Measurements from ENCODE around the gene SDK2.

Gene SDK2

DNA sequence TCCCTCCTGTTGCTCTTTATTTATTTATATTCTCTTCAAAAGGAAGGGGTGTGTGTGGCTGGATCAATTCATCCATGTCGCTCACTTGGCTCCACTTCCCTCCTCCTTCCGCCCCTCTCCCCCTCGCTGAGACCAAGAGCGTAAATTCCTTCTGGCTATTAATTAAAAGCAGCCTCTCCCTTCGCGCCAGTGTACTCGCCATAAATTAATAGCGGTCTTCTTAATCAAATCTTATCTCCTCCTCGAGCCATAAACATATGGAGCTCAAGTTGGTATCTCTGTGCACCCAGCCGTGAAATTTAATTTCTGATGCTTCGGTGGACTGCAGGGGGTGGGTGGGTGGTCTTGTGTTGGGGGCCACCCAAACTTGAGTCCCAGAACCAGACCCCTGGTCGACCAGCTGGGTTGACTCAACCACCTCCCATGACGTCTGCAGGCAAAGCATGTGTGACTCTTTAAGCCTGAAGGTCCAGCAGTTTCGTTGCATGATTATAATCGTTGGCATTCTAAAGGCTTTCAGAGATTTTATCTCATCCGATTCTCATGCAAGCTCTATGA is 57.9 kb downstream of the SDK2 start:
- FAIRE-seq (no peak), DNase-seq (ENCODE audit: insufficient read length, low spot score) (no peak)
- TF ChIP-seq POLR2A (IDR thresholded peaks at IDR 0.05; ENCODE audit: low read depth, low read length) (no peak), POU2F2 (IDR thresholded peaks at IDR 0.05; ENCODE audit: low read depth, low read length) (no peak), SPI1 (IDR thresholded peaks at IDR 0.05; ENCODE audit: low read depth, low read length) (no peak), PAX5 (IDR thresholded peaks at IDR 0.05; ENCODE audit: insufficient read depth, low read length, severe bottlenecking) (no peak), POLR2AphosphoS5 (IDR thresholded peaks at IDR 0.05; ENCODE audit: low read depth, low read length) (no peak), TAF1 (IDR thresholded peaks at IDR 0.05; ENCODE audit: low read depth, low read length) (no peak)

DNA sequence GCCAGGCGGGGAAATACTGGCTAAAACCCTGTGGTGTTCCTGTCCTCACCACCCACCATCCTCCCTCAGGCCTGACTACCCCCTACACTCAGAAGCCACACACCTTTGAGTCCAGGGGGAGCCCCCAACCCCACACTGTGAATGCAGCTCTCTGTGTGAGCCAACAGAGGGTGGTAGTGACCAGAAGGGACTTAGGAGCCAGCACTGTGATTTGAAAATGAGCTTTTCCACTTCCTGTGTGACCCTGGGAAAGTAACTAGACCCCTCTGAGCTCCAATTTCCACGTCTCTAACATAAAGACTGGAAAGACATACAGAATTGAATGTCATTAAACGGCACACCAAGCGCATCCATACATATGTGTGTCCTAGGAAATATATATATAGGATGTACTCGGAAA is 58.7 kb downstream of the SDK2 start:
- no peak for FAIRE-seq
- TF ChIP-seq POU2F2 (IDR thresholded peaks at IDR 0.05; ENCODE audit: low read depth, low read length) = no peak
- TF ChIP-seq POLR2AphosphoS5 (IDR thresholded peaks at IDR 0.05; ENCODE audit: low read depth, low read length) = no peak
- TF ChIP-seq TAF1 (IDR thresholded peaks at IDR 0.05; ENCODE audit: low read depth, low read length) = no peak
- TF ChIP-seq POLR2A (IDR thresholded peaks at IDR 0.05; ENCODE audit: low read depth, low read length) = no peak
- no peak for TF ChIP-seq PAX5 (IDR thresholded peaks at IDR 0.05; ENCODE audit: insufficient read depth, low read length, severe bottlenecking)
- no peak for TF ChIP-seq SPI1 (IDR thresholded peaks at IDR 0.05; ENCODE audit: low read depth, low read length)
- DNase-seq (ENCODE audit: insufficient read length, low spot score) = no peak

DNA sequence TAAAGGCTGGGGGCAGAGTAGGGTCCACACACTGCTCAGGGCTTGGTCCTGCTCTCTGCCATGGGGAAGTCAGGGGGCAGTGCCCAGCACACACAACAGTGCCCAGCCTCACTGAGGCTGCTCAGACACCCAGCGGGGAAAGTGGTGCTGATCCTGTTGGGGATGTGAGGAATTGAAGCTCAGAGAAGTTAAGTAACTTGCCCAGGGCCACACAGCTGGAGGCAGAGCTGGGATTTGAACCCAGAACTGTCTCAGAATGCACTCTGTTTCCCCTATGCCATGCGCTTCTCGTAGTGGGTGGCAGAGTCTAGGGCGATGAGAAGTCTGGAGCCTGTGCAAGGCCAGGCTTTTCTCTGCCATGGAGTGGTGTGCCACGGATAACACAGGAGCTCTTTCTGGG is 59.3 kb downstream of the SDK2 start:
- no peak for FAIRE-seq
- no peak for DNase-seq (ENCODE audit: insufficient read length, low spot score)
- TF ChIP-seq POLR2AphosphoS5 (IDR thresholded peaks at IDR 0.05; ENCODE audit: low read depth, low read length) (no peak), POU2F2 (IDR thresholded peaks at IDR 0.05; ENCODE audit: low read depth, low read length) (no peak), SPI1 (IDR thresholded peaks at IDR 0.05; ENCODE audit: low read depth, low read length) (no peak), TAF1 (IDR thresholded peaks at IDR 0.05; ENCODE audit: low read depth, low read length) (no peak), POLR2A (IDR thresholded peaks at IDR 0.05; ENCODE audit: low read depth, low read length) (no peak), PAX5 (IDR thresholded peaks at IDR 0.05; ENCODE audit: insufficient read depth, low read length, severe bottlenecking) (no peak)

GRCh38 chr17:73584049-73584448 is 60.2 kb downstream of the SDK2 start:
- TF ChIP-seq POLR2A (IDR thresholded peaks at IDR 0.05; ENCODE audit: low read depth, low read length) = no peak
- no peak for TF ChIP-seq POLR2AphosphoS5 (IDR thresholded peaks at IDR 0.05; ENCODE audit: low read depth, low read length)
- TF ChIP-seq PAX5 (IDR thresholded peaks at IDR 0.05; ENCODE audit: insufficient read depth, low read length, severe bottlenecking) = no peak
- no peak for TF ChIP-seq SPI1 (IDR thresholded peaks at IDR 0.05; ENCODE audit: low read depth, low read length)
- no peak for TF ChIP-seq POU2F2 (IDR thresholded peaks at IDR 0.05; ENCODE audit: low read depth, low read length)
- TF ChIP-seq TAF1 (IDR thresholded peaks at IDR 0.05; ENCODE audit: low read depth, low read length) = no peak

GRCh38 chr17:73582821-73583220 is 61.4 kb downstream of the SDK2 start:
- DNase-seq (ENCODE audit: insufficient read length, low spot score) = no peak
- FAIRE-seq = no peak
- TF ChIP-seq POU2F2 (IDR thresholded peaks at IDR 0.05; ENCODE audit: low read depth, low read length) = no peak
- TF ChIP-seq POLR2A (IDR thresholded peaks at IDR 0.05; ENCODE audit: low read depth, low read length) = no peak
- no peak for TF ChIP-seq SPI1 (IDR thresholded peaks at IDR 0.05; ENCODE audit: low read depth, low read length)

More at GRCh38 chr17:73584049-73584448, 60.2 kb downstream of the SDK2 start:
- DNase-seq (ENCODE audit: insufficient read length, low spot score) (no peak), FAIRE-seq (no peak)

DNA sequence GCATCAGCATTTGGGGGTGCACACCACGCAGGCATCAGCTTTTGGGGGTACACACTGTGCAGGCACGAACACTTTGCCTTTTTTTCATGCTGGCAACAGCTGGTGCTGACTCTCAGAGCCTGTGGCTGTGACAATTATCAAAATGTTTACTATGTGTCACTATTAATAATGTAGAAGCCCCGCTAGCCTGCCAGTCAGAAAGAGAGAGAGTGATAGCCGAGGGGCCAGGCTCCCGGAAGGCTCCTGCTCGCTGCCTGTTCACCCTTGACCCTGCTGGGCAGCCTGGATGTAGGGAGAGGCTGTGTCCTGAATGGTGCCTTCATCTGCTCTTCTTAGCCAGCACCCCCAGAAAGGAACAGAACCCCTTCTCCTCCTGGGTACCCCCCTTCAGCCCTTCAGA is 61.9 kb downstream of the SDK2 start:
- DNase-seq (ENCODE audit: insufficient read length, low spot score) = no peak
- FAIRE-seq = no peak
- TF ChIP-seq POLR2AphosphoS5 (IDR thresholded peaks at IDR 0.05; ENCODE audit: low read depth, low read length) (no peak), POLR2A (IDR thresholded peaks at IDR 0.05; ENCODE audit: low read depth, low read length) (no peak), PAX5 (IDR thresholded peaks at IDR 0.05; ENCODE audit: insufficient read depth, low read length, severe bottlenecking) (no peak), TAF1 (IDR thresholded peaks at IDR 0.05; ENCODE audit: low read depth, low read length) (no peak), SPI1 (IDR thresholded peaks at IDR 0.05; ENCODE audit: low read depth, low read length) (no peak), POU2F2 (IDR thresholded peaks at IDR 0.05; ENCODE audit: low read depth, low read length) (no peak)

GRCh38 chr17:73581379-73581778 is 62.9 kb downstream of the SDK2 start:
- no peak for DNase-seq (ENCODE audit: insufficient read length, low spot score)
- TF ChIP-seq PAX5 (IDR thresholded peaks at IDR 0.05; ENCODE audit: insufficient read depth, low read length, severe bottlenecking) (no peak), POLR2A (IDR thresholded peaks at IDR 0.05; ENCODE audit: low read depth, low read length) (no peak), TAF1 (IDR thresholded peaks at IDR 0.05; ENCODE audit: low read depth, low read length) (no peak), POU2F2 (IDR thresholded peaks at IDR 0.05; ENCODE audit: low read depth, low read length) (no peak), SPI1 (IDR thresholded peaks at IDR 0.05; ENCODE audit: low read depth, low read length) (no peak), POLR2AphosphoS5 (IDR thresholded peaks at IDR 0.05; ENCODE audit: low read depth, low read length) (no peak)

DNA sequence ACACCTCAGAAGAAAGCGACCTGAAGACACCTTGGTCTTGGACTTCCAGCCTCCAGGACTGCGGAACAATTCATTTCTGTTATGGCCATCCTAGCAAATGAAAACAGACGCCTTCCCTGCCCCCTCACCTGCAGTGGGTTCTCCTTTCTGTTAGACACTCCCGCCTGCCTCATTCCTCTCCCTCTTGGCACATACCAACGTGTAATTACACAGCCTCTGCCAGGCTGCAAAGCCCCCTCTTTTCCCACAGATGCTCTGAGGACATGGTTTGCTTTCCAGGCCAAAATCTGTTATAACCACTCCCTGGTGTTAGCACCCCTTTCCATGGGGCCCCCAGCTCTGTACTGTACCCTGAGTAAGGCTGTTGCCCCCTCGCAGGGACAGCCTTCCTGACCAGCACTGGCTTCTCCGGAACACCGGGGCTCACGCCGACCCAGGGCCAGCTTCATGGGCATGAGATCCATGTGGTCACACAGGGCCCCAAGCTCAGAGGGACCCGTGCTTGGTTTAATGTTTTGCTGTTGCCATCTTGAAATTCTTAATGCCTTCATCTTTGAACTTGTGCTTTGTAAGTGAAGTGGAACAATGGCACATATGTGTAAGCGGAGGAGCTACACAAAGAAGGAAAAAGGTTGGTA is 64.1 kb downstream of the SDK2 start:
- no peak for FAIRE-seq
- TF ChIP-seq PAX5 (IDR thresholded peaks at IDR 0.05; ENCODE audit: insufficient read depth, low read length, severe bottlenecking) (no peak), POU2F2 (IDR thresholded peaks at IDR 0.05; ENCODE audit: low read depth, low read length) (no peak), POLR2AphosphoS5 (IDR thresholded peaks at IDR 0.05; ENCODE audit: low read depth, low read length) (no peak), SPI1 (IDR thresholded peaks at IDR 0.05; ENCODE audit: low read depth, low read length) (no peak)
- DNase-seq (ENCODE audit: insufficient read length, low spot score) = no peak

More at GRCh38 chr17:73581379-73581778, 62.9 kb downstream of the SDK2 start:
- no peak for FAIRE-seq

GRCh38 chr17:73576556-73577098 is 67.6 kb downstream of the SDK2 start:
- TF ChIP-seq POLR2A (IDR thresholded peaks at IDR 0.05; ENCODE audit: low read depth, low read length) (no peak), POU2F2 (IDR thresholded peaks at IDR 0.05; ENCODE audit: low read depth, low read length) (no peak), POLR2AphosphoS5 (IDR thresholded peaks at IDR 0.05; ENCODE audit: low read depth, low read length) (no peak), SPI1 (IDR thresholded peaks at IDR 0.05; ENCODE audit: low read depth, low read length) (no peak), TAF1 (IDR thresholded peaks at IDR 0.05; ENCODE audit: low read depth, low read length) (no peak), PAX5 (IDR thresholded peaks at IDR 0.05; ENCODE audit: insufficient read depth, low read length, severe bottlenecking) (no peak)
- no peak for DNase-seq (ENCODE audit: insufficient read length, low spot score)
- no peak for FAIRE-seq
